A673 (cell line): ENCODE measurements around the gene PLK1.

ENCODE experiments used
- EZH2 ChIP-seq: fragments of 200-600 bp; sonication (generic); IDR thresholded peaks from 2 replicates; pipeline ENCODE4 v1.6.1; 2017; ENCODE audit warnings: borderline replicate concordance, low read depth, mild to moderate bottlenecking, mixed read lengths, antibody characterized with exemption, low read length; ENCODE audit not compliant: poor library complexity, severe bottlenecking
- TF ChIP-seq, protein P1 (sequence below): fragments of 300-800, 200-600 bp; sonication (generic); conservative IDR thresholded peaks from 2 replicates; pipeline ENCODE4 v1.5.1; 2017; ENCODE audit warnings: low read depth, mild to moderate bottlenecking, antibody characterized with exemption, low read length, moderate library complexity, mixed read lengths

DNA sequence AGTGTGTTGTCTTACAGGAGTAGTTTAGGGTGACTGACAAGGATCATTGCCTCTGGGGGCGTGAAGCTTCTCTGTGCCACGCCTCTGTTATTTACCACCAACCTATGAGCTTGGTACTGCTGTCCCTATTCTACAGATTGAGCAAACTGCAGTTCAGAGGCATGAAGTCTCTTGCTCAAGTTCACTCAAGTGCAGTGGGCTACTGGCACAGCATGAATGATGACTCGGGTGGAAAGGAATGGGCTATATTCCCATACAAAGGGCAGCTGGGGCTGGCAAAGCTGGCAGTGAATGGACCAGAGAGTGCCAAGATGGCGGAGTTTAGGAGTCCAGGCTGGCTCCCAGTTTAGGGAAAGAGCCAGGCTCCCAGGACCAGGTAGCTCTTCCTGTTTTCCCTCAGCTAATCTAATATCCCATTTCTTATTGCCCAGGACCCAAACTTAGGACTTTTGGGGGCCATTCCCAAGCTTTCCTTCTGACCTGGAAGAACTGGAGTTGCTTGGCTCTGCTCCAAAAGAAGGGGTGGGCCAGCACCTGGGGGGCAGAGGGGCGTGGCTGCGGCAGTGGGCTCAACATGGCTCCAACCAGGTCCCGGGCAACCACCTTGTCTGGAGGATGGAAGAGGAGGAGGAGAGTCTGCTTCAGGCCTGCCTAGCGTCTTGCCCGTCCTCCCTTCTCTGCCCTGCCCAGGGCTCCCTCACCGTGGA is 12.9 kb downstream of the PLK1 start:
- TF ChIP-seq, protein P1, sequence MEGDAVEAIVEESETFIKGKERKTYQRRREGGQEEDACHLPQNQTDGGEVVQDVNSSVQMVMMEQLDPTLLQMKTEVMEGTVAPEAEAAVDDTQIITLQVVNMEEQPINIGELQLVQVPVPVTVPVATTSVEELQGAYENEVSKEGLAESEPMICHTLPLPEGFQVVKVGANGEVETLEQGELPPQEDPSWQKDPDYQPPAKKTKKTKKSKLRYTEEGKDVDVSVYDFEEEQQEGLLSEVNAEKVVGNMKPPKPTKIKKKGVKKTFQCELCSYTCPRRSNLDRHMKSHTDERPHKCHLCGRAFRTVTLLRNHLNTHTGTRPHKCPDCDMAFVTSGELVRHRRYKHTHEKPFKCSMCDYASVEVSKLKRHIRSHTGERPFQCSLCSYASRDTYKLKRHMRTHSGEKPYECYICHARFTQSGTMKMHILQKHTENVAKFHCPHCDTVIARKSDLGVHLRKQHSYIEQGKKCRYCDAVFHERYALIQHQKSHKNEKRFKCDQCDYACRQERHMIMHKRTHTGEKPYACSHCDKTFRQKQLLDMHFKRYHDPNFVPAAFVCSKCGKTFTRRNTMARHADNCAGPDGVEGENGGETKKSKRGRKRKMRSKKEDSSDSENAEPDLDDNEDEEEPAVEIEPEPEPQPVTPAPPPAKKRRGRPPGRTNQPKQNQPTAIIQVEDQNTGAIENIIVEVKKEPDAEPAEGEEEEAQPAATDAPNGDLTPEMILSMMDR, result no peak
- no peak for TF ChIP-seq EZH2
